Measurements from ENCODE around the gene NID1. TPM values are rescaled to one million over a fixed set of nuclear protein-coding genes. Genes with fewer than 3 reads are reported as not detected.
A peak's percentile ranks its signal among the peaks of the same experiment; 100 is the strongest.

The NID1 gene
- total and polyA plus RNA-seq, 8 donors = 21.4 to 214 (median 89.6) TPM

DNA sequence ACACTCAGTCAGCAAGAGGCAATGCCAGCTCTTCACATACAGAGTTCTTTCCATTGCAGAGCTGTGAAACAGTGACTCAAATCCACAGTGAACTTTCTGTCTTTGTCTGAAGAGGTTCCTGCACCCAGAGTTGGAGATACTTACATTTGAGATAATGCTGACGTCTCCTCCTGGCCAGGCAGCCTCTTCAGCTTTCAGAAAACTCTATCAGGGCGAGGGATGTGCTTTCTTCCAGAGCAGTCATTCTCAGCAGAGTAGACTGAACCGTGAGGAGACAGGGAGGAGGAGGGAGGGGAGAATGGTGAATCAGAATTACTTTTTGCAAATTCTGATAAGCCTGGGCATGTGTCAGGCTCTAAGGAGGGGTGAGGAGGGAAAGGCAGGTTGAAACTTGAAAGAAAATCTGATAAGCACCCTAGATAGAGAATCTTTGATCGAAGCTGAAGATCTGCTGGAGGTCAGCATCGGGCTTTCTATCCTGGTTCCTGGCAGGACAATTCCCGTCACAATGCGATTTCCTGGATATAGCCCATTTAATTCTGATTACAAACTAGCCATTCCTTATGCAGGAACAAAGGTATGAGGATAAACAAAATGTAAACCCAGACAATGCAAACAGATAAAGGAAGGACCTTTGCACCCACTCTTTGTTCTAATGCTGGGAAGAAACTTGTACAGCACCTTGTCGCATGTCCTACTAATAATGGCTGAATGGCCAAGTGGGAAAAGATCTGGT is 18.9 kb upstream of the NID1 start:
- no peaks in the 10 kb centered on the region for H3K9me3 ChIP-seq
- intact Hi-C loops (cut with DNase I; ENCODE audit: low total_unique reads) = no loop called here
- H3K27ac ChIP-seq = peak overlapping the region in 1 of 5 donors; percentile 21
- H3K36me3 ChIP-seq = no peaks in the 10 kb centered on the region
- no peak overlapping the region for H3K4me3 ChIP-seq
- H3K27me3 ChIP-seq = no peaks in the 10 kb centered on the region
- peaks cover 0 to 15% (median 0%) of the 10 kb centered on the region in 4 donors for H3K4me1 ChIP-seq
- 20 to 35% (median 30%) methylated on average over 8 of the region's 8 CpGs for WGBS, 5 donors
- TF ChIP-seq, protein P1, sequence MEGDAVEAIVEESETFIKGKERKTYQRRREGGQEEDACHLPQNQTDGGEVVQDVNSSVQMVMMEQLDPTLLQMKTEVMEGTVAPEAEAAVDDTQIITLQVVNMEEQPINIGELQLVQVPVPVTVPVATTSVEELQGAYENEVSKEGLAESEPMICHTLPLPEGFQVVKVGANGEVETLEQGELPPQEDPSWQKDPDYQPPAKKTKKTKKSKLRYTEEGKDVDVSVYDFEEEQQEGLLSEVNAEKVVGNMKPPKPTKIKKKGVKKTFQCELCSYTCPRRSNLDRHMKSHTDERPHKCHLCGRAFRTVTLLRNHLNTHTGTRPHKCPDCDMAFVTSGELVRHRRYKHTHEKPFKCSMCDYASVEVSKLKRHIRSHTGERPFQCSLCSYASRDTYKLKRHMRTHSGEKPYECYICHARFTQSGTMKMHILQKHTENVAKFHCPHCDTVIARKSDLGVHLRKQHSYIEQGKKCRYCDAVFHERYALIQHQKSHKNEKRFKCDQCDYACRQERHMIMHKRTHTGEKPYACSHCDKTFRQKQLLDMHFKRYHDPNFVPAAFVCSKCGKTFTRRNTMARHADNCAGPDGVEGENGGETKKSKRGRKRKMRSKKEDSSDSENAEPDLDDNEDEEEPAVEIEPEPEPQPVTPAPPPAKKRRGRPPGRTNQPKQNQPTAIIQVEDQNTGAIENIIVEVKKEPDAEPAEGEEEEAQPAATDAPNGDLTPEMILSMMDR (IDR thresholded peaks at IDR 0.05) = no peak
- no peak for TF ChIP-seq EP300 (IDR thresholded peaks at IDR 0.05)
- no peak for TF ChIP-seq POLR2A (IDR thresholded peaks at IDR 0.05)
- no peak for TF ChIP-seq POLR2AphosphoS5 (IDR thresholded peaks at IDR 0.05)
- DNase-seq = no peak

DNA sequence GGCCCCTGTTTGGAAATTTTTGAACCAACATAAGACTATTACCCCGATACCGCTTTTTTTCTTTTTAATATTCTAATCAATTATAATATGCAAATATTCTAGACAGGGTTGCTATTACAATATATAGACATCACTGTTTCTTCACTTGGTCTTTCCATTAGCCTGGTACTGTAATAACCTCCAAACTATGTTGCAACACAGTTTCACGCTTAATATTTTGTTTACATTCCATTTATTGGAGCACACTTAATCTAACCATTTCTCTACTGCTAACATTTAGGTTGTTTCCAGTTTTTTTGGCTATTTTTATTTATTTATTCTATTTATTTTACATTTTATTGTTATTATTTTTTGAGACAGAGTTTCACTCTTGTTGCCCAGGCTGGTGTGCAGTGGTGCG is 17.6 kb upstream of the NID1 start:
- Histone ChIP-seq H3K27me3 (no peaks in the 10 kb centered on the region), H3K36me3 (no peaks in the 10 kb centered on the region), H3K4me1 (peaks cover 0 to 15% (median 0%) of the 10 kb centered on the region in 4 donors), H3K27ac (no peak overlapping the region), H3K4me3 (no peak overlapping the region), H3K9me3 (no peaks in the 10 kb centered on the region)
- 72 to 92% (median 86%) methylated on average over 4 of the region's 4 CpGs for WGBS, 5 donors
- DNase-seq = no peak
- TF ChIP-seq POLR2A (IDR thresholded peaks at IDR 0.05) = no peak
- TF ChIP-seq POLR2AphosphoS5 (IDR thresholded peaks at IDR 0.05) = no peak
- TF ChIP-seq EP300 (IDR thresholded peaks at IDR 0.05) = no peak
- TF ChIP-seq, protein P1 (IDR thresholded peaks at IDR 0.05) = no peak
- intact Hi-C loops (cut with DNase I; ENCODE audit: low total_unique reads) = no loop called here

DNA sequence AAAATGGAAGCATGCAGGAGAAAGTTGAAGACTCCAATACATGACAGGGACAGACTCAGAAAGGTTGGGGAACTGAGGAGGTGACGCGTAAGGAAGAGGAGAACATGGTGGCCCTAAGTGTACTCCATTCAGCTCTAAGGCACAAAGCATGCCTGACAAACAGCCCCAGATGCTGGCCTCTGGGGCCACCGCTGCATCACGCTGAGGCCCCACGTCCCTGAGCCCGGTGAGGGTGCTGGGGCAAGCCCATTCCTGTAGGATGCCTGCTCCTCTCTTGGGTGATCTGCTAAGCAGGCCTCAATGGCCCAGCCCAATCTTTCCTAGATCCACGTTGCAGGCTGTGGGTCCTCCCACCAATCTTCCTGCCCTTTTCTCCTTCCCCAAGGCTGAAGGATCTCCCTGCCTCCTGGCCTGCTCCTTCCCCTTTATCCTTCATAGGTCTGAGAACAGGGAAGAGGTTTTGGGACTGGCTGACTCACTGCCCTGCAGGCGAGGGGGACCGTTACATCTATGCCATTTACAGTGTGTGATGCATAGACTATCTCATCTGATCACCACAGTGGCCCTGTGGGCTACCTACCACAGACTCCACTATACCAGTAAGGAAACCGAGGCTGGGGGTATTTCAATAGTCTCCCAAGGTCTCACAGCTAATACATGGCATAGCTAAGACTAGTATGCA is 16.8 kb upstream of the NID1 start:
- H3K4me3 ChIP-seq = no peak overlapping the region
- peaks cover 0 to 15% (median 0%) of the 10 kb centered on the region in 4 donors for H3K4me1 ChIP-seq
- no peak overlapping the region for H3K27ac ChIP-seq
- intact Hi-C loops (cut with DNase I; ENCODE audit: low total_unique reads) = no loop called here
- no peaks in the 10 kb centered on the region for H3K36me3 ChIP-seq
- no peaks in the 10 kb centered on the region for H3K27me3 ChIP-seq
- DNase-seq = no peak
- no peaks in the 10 kb centered on the region for H3K9me3 ChIP-seq
- TF ChIP-seq POLR2AphosphoS5 (IDR thresholded peaks at IDR 0.05) (no peak), POLR2A (IDR thresholded peaks at IDR 0.05) (no peak)
- TF ChIP-seq, protein P1 (IDR thresholded peaks at IDR 0.05) = no peak
- WGBS, 5 donors = 86 to 93% (median 89%) methylated on average over 10 of the region's 10 CpGs

DNA sequence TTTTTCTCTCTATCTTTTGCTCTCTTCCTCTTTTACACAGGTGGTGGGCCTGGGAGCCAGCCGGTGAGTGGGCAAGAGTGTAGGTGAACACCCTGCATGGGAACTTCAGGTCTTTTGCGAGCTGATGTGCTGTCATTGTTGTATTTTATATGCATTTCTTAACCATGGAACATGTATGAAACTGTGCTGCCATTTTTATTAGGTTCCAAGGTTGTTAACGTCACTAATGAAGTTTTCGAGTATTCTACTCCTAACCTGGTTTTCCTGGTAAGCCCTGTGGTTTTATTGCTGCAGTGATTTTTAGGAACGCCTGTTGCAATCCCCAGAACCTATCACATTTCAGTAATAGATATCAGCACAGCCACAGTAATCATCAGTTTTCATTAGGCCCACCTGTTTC is 14.8 kb upstream of the NID1 start:
- Histone ChIP-seq H3K27me3 (no peaks in the 10 kb centered on the region), H3K27ac (no peak overlapping the region), H3K36me3 (no peaks in the 10 kb centered on the region), H3K4me1 (peaks cover 0 to 15% (median 0%) of the 10 kb centered on the region in 4 donors), H3K4me3 (no peak overlapping the region), H3K9me3 (no peaks in the 10 kb centered on the region)
- intact Hi-C loops (cut with DNase I; ENCODE audit: low total_unique reads) = no loop called here
- TF ChIP-seq, protein P1 (IDR thresholded peaks at IDR 0.05) = no peak
- TF ChIP-seq EP300 (IDR thresholded peaks at IDR 0.05) (no peak), POLR2AphosphoS5 (IDR thresholded peaks at IDR 0.05) (no peak), POLR2A (IDR thresholded peaks at IDR 0.05) (no peak)
- peak in 1 of 2 donors; percentile 0 for DNase-seq
- WGBS, 5 donors = 90 to 94% (median 92%) methylated on average over 5 of the region's 5 CpGs
